GM12892 (cell line): ENCODE measurements around the gene ASNSD1.
"Not testable (repeated sequence)": the region's sequence is repeated elsewhere in the genome, so short reads cannot be mapped to it uniquely, and the experiment has no call there.

Experiments used
- DNase-seq: peaks from one replicate; pipeline ENCODE4 v3.0.0; 2011; ENCODE audit not compliant: insufficient read length
- FAIRE-seq: peaks from 2 replicates; lab custom pipeline; 2011; peaks lifted over from hg19 to GRCh38; lab: Jason Lieb, UNC
- POLR2A ChIP-seq: IDR thresholded peaks from 2 replicates; pipeline ENCODE4 v1.6.1; 2011; ENCODE audit warnings: low read depth, low read length, control low read depth
- POLR2AphosphoS5 ChIP-seq: IDR thresholded peaks from 2 replicates; pipeline ENCODE4 v1.6.1; 2011; ENCODE audit warnings: low read depth, low read length, control low read depth
- TAF1 ChIP-seq: IDR thresholded peaks from 2 replicates; pipeline ENCODE4 v1.6.1; 2011; ENCODE audit warnings: low read depth, mild to moderate bottlenecking, control low read depth, low read length, borderline replicate concordance

The ASNSD1 gene

DNA sequence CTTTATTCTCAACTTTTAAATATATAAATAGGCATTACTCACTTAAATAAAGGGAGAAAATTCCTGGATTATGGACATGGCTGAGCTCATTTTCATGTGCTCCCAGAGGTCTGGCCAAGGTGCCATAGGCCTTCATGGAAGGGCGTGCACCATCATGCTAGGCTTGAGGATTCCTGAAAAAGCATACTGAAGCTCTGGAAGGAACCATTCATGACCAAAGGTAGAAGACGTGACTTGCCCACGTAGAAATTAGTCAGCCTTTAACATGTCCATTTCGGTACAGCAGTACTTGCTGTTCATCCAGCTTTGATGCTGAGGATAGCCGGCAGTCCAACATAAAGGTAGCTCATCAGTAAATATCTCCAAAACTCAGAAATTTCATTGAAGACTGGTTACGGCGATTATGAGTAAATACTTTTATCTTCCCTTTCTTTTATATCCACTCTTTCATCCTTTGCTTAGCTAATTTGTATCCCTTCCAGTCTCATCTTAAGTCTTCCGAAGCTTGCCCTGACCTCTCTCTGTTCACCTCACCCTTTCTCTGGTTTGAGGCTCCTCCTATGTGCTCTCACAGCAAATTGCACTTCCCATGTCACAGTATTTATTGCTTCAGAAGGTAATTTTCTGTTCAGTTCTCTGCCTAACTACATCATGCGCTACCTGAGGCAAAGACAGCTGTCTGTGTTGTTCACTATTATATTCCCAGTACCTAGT is 32.3 kb upstream of the ASNSD1 start:
- no peak for TF ChIP-seq POLR2AphosphoS5
- no peak for DNase-seq
- no peak for FAIRE-seq

- TF ChIP-seq POLR2AphosphoS5 (no peak), POLR2A (no peak), TAF1 (no peak)
- DNase-seq (no peak), FAIRE-seq (no peak)
These were observed 31.5 kb upstream of the ASNSD1 start for GRCh38 chr2:189629531-189630453.

DNA sequence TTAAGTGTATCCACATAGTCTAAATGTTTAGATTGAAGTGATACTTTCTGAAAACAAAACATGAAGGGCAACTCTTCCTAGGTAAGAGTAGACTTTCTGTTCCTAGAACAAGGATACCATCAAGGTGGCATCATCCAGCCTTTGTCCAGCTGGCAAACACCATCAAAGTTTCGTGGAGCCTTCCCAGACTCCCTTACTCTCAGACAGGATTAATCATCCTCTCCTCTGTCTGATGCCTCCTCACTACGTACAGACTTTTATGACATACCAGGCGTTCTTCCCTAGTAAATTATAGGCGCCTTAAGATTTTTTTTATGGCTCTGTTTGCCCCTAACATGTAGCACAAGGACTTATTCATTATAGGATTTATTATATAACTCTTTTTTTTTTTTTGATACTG is 29.4 kb upstream of the ASNSD1 start:
- DNase-seq (no peak), FAIRE-seq (no peak)
- TF ChIP-seq TAF1, result no peak
- no peak for TF ChIP-seq POLR2A
- TF ChIP-seq POLR2AphosphoS5, result no peak

GRCh38 chr2:189633392-189633811 is 27.9 kb upstream of the ASNSD1 start:
- DNase-seq (no peak), FAIRE-seq (no peak)
- TF ChIP-seq POLR2AphosphoS5 (no peak), POLR2A (no peak), TAF1 (no peak)

DNA sequence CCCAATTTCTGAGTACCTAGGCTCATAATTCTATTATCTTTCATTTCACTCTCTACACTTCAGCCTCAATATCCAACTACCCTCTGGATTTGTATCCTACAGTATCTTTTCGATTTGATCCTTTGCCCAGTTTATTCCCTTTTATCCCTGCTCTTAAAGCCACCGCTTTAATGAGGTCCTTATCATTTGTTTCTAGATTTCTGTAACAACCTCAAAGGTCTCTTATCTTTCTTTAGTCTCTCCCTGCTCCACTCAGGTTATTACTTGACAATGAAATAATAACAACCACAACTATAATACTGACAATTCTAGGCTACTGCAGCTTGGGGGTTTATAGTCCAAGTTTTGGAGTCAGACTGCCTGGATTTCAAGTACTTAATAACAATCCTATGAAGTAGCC is 25.9 kb upstream of the ASNSD1 start:
- TF ChIP-seq TAF1, result no peak
- no peak for TF ChIP-seq POLR2A
- TF ChIP-seq POLR2AphosphoS5, result no peak
- FAIRE-seq (no peak), DNase-seq (no peak)

DNA sequence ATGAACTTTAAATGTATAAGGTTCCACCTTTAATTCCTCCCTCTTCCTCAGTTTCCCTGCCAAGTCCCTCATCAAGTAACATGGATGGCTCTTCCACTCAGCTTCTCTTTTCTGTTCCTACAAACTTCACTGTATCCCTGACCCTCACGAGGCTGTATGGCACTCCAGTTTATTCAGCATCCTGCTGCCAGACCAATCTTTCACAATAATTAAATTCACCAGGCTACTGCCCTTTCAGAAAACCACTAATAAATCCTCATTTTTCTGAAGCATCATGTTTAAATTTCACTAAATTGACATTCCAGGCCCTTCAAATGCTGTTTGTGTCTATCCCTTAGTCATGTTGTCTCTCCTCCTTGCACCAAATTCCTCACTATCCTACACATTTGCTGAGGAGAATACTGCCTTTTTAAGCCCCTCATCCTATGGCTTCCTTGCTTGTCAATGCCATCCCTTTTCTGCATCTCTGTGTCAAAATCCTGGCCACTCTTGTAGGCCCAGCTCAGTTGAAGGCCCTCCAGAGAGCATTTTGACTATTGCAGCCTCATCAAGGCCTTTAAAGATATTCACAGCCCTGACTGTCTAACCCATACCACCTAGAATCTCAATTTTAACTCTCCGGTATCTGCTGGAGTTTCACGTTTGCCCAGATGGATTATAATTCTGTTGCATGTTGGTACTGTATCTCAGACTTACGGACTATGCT is 22.8 kb upstream of the ASNSD1 start:
- FAIRE-seq, result no peak
- no peak for DNase-seq
- TF ChIP-seq POLR2A (no peak), TAF1 (no peak), POLR2AphosphoS5 (no peak)

DNA sequence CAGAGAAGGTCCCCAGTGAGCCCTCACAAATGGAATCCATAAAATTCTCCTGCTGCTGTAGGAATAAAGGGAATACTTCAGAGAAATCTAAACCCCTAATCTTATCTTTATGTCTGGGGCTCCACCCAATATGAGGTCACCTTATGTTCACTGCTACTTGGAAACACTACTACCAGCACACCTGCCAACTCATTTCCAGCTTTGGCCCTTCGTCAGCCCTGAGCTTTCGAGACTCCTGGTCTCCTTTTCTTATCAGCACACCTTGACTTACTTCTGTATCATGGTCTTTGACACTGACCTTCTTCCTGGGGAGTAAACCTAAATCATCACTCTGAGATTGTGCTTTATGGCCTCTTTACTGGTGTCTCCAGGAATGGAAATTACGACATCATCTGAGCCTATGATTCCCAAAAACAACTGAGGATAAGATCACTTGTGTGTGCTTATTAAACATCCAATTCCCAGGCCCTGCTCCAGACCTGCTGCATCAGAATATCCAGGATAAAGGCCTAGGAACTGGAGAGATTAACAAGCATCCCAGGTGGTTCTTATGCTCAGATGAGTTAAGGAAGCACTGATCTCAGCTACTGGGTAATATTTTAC is 22.2 kb upstream of the ASNSD1 start:
- FAIRE-seq (no peak), DNase-seq (no peak)

DNA sequence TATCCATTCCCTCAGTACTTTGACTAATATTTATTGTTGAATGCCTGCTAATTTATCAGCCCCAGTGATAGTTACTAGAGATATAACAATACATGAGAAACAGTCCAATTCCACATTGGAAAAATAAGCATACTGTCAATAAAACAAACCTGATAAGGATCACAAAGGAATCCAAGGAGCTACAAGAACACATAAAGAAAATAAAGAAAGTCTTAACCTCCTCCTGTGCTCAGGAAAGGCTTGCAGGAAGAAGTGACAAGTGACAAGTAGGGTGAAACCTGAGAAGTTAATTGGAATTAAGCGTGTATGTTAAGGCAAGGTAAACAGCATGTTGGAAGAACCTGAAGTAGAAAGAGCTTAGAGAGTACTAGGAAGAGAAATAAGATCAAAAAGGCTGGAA is 20.3 kb upstream of the ASNSD1 start:
- FAIRE-seq (no peak), DNase-seq (no peak)
- TF ChIP-seq TAF1, result no peak
- no peak for TF ChIP-seq POLR2A
- no peak for TF ChIP-seq POLR2AphosphoS5

More for the DNA sequence above, 22.2 kb upstream of the ASNSD1 start:
- TF ChIP-seq TAF1 (no peak), POLR2A (no peak), POLR2AphosphoS5 (no peak)

GRCh38 chr2:189641590-189641989 is 19.7 kb upstream of the ASNSD1 start:
- DNase-seq, result no peak
- FAIRE-seq, result no peak
- no peak for TF ChIP-seq TAF1
- TF ChIP-seq POLR2AphosphoS5, result no peak
- no peak for TF ChIP-seq POLR2A

GRCh38 chr2:189646521-189646920 is 14.7 kb upstream of the ASNSD1 start:
- TF ChIP-seq TAF1 (no peak), POLR2A (no peak), POLR2AphosphoS5 (no peak)
- DNase-seq (no peak), FAIRE-seq (no peak)

- DNase-seq (no peak), FAIRE-seq (no peak)
- TF ChIP-seq POLR2AphosphoS5 (no peak), TAF1 (no peak), POLR2A (no peak)
These were observed 12.3 kb upstream of the ASNSD1 start for GRCh38 chr2:189648846-189649509.

- DNase-seq (no peak), FAIRE-seq (no peak)
- no peak for TF ChIP-seq POLR2AphosphoS5
- TF ChIP-seq TAF1, result no peak
- TF ChIP-seq POLR2A, result no peak
These were observed 10.0 kb upstream of the ASNSD1 start for GRCh38 chr2:189651284-189651683.

GRCh38 chr2:189653464-189653863 is 7.8 kb upstream of the ASNSD1 start:
- FAIRE-seq, DNase-seq: not testable (repeated sequence)
